HepG2 (cell line): ENCODE data around the gene IP6K1. TPM values are rescaled to one million over a fixed set of nuclear protein-coding genes. Genes with fewer than 3 reads are reported as not detected.

Experiments used
- AGO1 ChIP-seq: fragments of 200-400 bp; formaldehyde crosslinking; IDR thresholded peaks from 2 replicates; pipeline ENCODE4 v1.6.1; 2017; ENCODE audit warnings: mild to moderate bottlenecking, low read depth, low read length, moderate library complexity; ENCODE audit not compliant: poor library complexity, severe bottlenecking
- GMEB1 ChIP-seq: sonication (generic); formaldehyde crosslinking; IDR thresholded peaks from 2 replicates; pipeline ENCODE4 v1.5.1; 2020; ENCODE audit warnings: missing genetic modification reagents, mild to moderate bottlenecking, borderline replicate concordance
- HNF1A ChIP-seq, 2 experiments: sonication (generic) in 1 of 2; formaldehyde crosslinking in 1 of 2; IDR thresholded peaks; 2 replicates each; pipeline versions ENCODE4 v1.4.0 to v1.6.1; 2016 to 2020; ENCODE audit warnings: borderline replicate concordance in 1 of 2, low read depth in 1 of 2, mild to moderate bottlenecking in 1 of 2, missing genetic modification reagents in 1 of 2
- IRF1 ChIP-seq: sonication (generic); formaldehyde crosslinking; IDR thresholded peaks from 2 replicates; pipeline ENCODE4 v1.4.0; 2020; ENCODE audit warnings: low read depth, mild to moderate bottlenecking, missing genetic modification reagents
- MTF2 ChIP-seq: sonication (generic); formaldehyde crosslinking; IDR thresholded peaks from 2 replicates; pipeline ENCODE4 v1.5.0; 2020; ENCODE audit warnings: missing genetic modification reagents, borderline replicate concordance
- NCOA1 ChIP-seq: sonication (generic); formaldehyde crosslinking; IDR thresholded peaks from 2 replicates; pipeline ENCODE4 v1.9.0; 2021; ENCODE audit warnings: missing genetic modification reagents
- NFAT5 ChIP-seq: sonication (generic); formaldehyde crosslinking; IDR thresholded peaks from 2 replicates; pipeline ENCODE4 v1.4.0; 2020; ENCODE audit warnings: missing genetic modification reagents
- WIZ ChIP-seq: sonication (generic); formaldehyde crosslinking; IDR thresholded peaks from 2 replicates; pipeline ENCODE4 v1.5.1; 2020; ENCODE audit warnings: mild to moderate bottlenecking, missing genetic modification reagents
- YEATS2 ChIP-seq: sonication (generic); formaldehyde crosslinking; IDR thresholded peaks from 2 replicates; pipeline ENCODE4 v1.4.0; 2020; ENCODE audit warnings: missing genetic modification reagents, borderline replicate concordance
- ZBTB7B ChIP-seq: sonication (generic); formaldehyde crosslinking; IDR thresholded peaks from 2 replicates; pipeline ENCODE4 v1.4.0; 2020; ENCODE audit warnings: missing genetic modification reagents
- ZNF549 ChIP-seq: sonication (generic); formaldehyde crosslinking; IDR thresholded peaks from 2 replicates; pipeline ENCODE4 v1.5.0; 2020; ENCODE audit warnings: missing genetic modification reagents
- ZNF572 ChIP-seq: sonication (generic); formaldehyde crosslinking; IDR thresholded peaks from 2 replicates; pipeline ENCODE4 v1.5.1; 2020; ENCODE audit warnings: mild to moderate bottlenecking, missing genetic modification reagents
- ZNF589 ChIP-seq: sonication (generic); formaldehyde crosslinking; conservative IDR thresholded peaks from 2 replicates; pipeline ENCODE4 v1.8.0; 2022; ENCODE audit warnings: mild to moderate bottlenecking, moderate library complexity, missing genetic modification reagents
- ZNF800 ChIP-seq: sonication (generic); formaldehyde crosslinking; IDR thresholded peaks from 2 replicates; pipeline ENCODE4 v1.4.0; 2020; ENCODE audit warnings: missing genetic modification reagents
- polyA plus RNA-seq, 8 experiments: library from polyadenylated mRNA; depleted of rRNA in 3 of 8; stranded (reverse) in 7 of 8; unstranded in 1 of 8; fragments of >200 nt; fragmentation: Illumina TruSeq in 4 of 8; extraction: Trizol in 4 of 8; gene quantifications; 2 replicates each; pipeline versions ENCODE4 v1.2.1 to v1.2.3, GENCODE V29; 2011 to 2016; ENCODE audit warnings: low read depth in 4 of 8, missing spikeins in 1 of 8, mixed read lengths in 1 of 8; ENCODE audit not compliant: insufficient read depth in 1 of 8
- total RNA-seq, 5 experiments: library from RNA; depleted of rRNA; stranded (reverse); fragments of >200 nt; fragmentation: Illumina TruSeq; extraction: Trizol; gene quantifications; 2 replicates each; pipeline ENCODE4 v1.2.3, GENCODE V29; 2016; ENCODE audit warnings: low read depth in 1 of 5

IP6K1 gene
- total and polyA plus RNA-seq, 2 of the 13 experiments (the other 11 are each of a cell fraction or from before 2014, with no cell fraction given): 17.7 to 29.7 TPM

GRCh38 chr3:49703443-49703927 is 82.9 kb downstream of the IP6K1 start (continued):
- TF ChIP-seq NFAT5 (CRISPR knock-in tag): no peak
- no peak for TF ChIP-seq YEATS2 (CRISPR knock-in tag)
- TF ChIP-seq ZBTB7B (CRISPR knock-in tag): no peak
- TF ChIP-seq ZNF572 (CRISPR knock-in tag): no peak
- TF ChIP-seq ZNF589: no peak
- no peak for TF ChIP-seq GMEB1 (CRISPR knock-in tag)
- TF ChIP-seq ZNF549: no peak
- no peak for TF ChIP-seq HNF1A (IDR thresholded peaks at IDR 0.05; ENCODE audit: low read depth)
- TF ChIP-seq HNF1A (CRISPR knock-in tag; IDR thresholded peaks at IDR 0.05; ENCODE audit: borderline replicate concordance): no peak
- TF ChIP-seq WIZ (CRISPR knock-in tag): no peak
- TF ChIP-seq NCOA1: no peak
- TF ChIP-seq MTF2 (CRISPR knock-in tag): no peak
- TF ChIP-seq AGO1: no peak
- no peak for TF ChIP-seq IRF1 (CRISPR knock-in tag)
- TF ChIP-seq ZNF800 (CRISPR knock-in tag): no peak
